Measurements from ENCODE around the gene PMF1.
"Not testable (repeated sequence)": the region's sequence is repeated elsewhere in the genome, so short reads cannot be mapped to it uniquely, and the experiment has no call there.

Gene PMF1

GRCh38 chr1:156198831-156199349, 13.9 kb upstream of the PMF1 start:
- no peak for DNase-seq

DNA sequence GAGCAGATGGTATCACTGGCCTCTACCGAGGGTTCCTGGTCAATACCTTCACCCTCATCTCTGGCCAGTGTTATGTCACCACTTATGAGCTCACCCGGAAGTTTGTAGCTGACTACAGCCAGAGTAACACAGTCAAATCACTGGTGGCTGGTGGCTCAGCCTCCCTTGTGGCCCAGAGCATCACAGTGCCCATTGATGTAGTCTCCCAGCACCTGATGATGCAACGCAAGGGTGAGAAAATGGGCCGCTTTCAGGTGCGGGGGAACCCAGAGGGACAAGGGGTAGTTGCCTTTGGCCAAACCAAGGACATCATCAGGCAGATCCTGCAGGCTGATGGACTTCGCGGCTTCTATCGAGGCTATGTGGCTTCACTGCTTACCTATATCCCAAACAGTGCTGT, 12.8 kb upstream of the PMF1 start:
- no peak for DNase-seq

DNA sequence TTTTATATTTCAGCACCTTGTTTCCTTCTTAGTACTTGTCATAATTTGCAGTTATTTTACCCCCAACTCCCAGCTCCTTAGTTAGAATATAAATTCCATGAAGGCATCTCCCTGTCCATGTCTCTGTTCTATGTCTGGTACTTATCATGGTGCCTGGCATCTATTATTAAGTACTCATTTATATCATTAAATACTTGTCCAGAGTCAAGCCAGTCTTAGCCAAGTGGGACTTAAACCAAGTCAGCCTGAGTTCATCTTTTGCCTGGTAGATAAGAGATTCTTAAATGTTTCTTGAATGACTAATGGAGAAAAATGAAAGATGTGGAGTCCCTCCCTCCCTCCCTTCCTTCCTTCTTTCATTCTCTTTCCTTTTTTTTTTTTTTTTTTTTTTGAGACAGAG, 9.5 kb upstream of the PMF1 start:
- no peak for DNase-seq

GRCh38 chr1:156204686-156205085, 8.1 kb upstream of the PMF1 start:
- DNase-seq: no peak

- no peak for DNase-seq
Observed at GRCh38 chr1:156211243-156211642, 1.6 kb upstream of the PMF1 start.

GRCh38 chr1:156212130-156212529, 677 bp upstream of the PMF1 start:
- DNase-seq: no peak

DNA sequence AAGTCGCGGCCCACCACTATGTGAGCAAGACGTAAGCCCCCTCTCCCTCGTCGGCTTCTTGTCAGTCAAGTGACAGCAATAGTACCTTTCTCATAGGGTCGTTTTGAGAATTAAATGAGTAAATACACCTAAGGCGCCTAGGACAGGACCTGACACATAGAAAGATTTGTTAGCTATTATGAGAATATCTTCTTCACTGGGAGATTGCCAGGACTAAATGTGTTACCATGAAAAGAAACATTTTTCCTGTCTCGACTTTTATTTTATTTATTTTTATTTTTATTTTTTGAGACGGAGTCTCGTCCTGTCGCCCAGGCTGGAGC, 798 bp downstream of the PMF1 start:
- no peak for DNase-seq

GRCh38 chr1:156214024-156214748, 1.4 kb downstream of the PMF1 start:
- DNase-seq: no peak

DNA sequence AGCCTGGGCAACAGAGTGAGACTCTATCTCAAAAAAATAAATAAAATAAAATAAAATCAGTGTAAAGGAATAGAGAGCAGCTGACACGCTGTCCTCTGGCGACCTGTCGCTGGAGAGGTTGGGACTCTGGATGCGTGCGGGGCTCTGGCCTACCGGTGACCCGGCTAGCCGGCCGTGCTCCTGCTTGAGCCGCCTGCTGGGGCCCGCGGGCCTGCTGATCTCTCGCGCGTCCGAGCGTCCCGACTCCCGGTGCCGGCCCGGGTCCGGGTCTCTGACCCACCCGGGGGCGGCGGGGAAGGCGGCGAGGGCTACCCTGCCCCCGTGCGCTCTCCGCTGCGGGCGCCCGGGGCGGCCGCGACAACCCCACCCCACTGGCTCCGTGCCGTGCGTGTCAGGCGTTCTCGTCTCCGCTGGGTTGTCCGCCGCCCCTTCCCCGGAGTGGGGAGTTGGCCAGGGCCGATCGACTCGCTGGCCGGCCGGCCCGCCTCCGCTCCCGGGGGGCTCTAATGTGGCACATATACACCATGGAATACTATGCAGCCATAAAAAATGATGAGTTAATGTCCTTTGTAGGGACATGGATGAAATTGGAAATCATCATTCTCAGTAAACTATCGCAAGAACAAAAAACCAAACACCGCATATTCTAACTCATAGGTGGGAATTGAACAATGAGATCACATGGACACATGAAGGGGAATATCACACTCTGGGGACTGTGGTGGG, 3.7 kb downstream of the PMF1 start:
- DNase-seq: not testable (repeated sequence)

GRCh38 chr1:156217871-156218270, 5.1 kb downstream of the PMF1 start:
- DNase-seq: no peak

- no peak for DNase-seq
Observed at GRCh38 chr1:156220226-156220625, 7.4 kb downstream of the PMF1 start.

DNA sequence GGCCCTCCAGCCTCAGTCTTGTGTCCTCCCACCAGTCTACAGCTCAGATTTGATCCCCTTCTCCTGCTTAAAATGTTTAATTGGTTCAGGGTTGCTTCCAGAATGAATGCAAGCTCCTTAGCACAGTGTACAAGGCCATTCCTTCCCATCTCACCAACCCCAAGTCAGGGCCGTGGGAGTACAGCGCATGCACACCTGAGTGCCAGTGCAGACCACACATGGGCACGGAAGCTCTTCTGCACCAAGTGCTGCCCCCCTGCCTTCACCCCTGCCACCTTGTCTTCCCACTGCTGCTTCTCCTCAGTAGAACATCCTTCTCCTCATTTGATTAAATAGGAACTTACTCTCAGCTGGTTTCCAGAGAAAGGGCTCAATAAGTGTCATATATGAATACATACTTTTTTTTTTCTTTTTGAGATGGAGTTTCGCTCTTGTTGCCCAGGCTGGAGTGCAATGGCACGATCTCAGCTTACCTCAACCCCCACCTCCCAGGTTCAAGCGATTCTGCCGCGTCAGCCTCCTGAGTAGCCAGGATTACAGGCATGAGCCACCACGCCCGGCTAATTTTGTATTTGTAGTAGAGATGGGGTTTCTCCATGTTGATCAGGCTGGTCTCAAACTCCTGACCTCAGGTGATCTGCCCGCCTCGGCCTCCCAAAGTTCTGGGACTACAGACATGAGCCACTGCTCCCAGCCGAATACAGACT, 9.3 kb downstream of the PMF1 start:
- no peak for DNase-seq

DNA sequence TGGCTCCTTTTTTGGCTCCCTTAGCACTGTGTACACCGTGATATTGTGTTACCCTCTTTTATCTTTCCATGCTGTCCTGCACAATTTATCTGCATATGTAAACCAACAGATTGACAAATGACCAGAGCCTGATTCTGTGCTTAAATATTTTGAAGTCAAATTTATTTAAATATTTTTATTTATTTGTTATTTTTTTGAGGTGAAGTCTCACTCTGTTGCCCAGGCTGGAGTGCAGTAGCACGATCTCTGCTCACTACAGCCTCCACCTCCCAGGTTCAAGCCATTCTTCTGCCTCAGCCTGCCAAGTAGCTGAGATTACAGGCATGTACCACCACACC, 12.8 kb downstream of the PMF1 start:
- no peak for DNase-seq

DNA sequence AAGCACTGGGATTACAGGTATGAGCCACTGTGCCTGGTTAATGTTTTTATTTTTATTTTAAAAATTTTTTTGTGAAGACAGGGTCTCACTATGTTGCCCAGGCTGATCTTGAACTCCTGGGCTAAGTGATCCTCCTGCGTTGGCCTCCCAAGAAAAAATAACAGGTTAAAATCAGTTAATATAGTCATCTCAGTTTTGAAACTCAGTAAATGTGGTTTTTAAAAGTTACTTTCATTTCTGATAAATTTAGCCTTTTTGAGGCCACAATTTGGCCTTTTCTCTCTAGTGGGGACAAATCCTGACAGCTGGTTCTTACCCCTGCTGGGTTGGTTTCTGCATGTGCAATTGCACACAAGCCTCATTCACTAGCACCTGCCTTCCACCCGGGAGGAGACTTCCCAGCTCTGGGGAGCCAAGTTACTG, 13.3 kb downstream of the PMF1 start:
- no peak for DNase-seq

DNA sequence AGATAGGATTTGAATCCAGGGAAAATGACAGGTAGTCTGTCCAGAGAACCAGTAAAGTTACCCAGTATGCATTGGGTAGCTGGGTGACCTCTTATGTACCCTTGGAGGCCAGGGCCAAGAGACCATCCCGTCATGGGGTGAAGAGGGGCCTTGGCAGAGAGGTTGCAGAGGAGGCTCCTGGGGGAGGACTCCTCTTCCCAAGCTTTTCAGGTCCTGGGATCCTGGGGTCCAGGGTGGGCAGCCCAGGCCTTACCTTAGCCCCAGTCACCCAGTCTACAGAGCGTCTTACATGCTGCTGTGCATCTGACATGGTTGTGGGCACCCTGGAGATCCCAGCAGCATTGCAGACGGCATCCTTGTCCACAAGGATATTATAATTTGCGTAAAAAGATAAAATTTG, 14.0 kb downstream of the PMF1 start:
- no peak for DNase-seq

DNA sequence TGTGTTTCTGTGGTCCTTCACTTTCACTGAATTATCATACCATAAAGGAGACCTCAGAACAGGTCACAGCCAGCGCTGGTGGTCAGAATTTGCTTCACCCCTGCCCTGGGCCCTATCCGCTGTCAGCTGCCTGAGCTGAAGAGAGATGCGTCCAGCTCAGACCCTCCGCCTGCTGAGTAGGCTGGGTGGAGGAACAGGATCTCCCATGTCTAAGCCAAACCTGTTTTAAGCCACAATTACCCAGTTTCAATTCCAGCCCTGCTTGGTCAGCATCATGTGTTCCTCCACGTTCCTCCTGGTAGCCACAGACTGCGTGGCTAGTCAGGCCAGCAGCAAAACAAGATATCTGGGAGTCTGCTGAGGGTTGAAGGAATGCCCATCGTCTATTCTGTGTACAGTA, 15.7 kb downstream of the PMF1 start:
- DNase-seq: no peak

GRCh38 chr1:156229809-156230472, 17.1 kb downstream of the PMF1 start:
- DNase-seq: no peak

DNA sequence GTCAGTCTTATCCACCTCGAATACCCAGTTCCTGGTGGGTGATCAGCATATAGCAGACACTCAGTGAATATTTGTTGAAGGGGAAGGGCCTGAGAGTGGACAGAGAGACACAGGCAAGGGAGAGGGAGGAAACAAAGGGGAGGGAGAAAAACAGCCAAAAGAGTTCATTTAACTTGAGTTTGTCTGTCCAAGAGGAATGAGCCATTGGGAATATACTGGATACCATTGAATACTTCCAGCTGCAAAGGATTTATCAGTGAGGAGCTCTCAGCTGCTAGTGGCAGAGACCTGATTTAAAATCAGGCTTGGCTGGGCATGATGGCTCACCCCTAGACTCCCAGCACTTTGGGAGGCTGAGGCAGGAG, 17.6 kb downstream of the PMF1 start:
- DNase-seq: no peak

GRCh38 chr1:156232201-156232894, 19.5 kb downstream of the PMF1 start:
- DNase-seq: no peak

DNA sequence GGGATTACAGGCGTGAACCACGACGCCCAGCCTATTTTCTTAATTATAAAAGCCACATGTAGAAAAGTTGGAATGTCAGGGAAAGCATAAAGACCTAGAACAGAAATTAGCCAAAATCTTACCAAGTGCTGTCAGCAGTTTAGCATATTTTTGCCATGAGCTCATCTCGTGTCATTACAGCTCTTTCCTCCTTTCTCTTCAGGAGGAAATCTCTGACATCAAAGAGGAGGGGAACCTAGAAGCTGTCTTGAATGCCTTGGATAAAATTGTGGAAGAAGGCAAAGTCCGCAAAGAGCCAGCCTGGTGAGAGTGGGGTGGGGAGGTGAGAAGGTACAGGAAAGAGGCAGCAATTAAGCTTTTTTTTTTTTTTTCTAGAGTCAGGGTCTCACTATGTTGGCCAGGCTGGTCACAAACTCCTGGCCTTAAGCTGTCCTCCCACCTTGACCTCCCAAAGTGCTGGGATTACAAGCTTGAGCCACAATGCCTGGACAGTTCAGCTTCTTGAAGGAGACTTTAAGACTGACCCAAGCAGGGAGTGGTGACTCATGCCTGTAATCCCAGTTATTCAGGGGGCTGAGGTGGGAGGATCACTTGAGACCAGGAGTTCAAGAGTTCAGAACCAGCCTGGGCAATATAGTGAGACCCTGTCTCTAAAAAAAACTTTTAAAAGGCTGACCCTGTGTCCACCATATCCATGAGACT, 20.8 kb downstream of the PMF1 start:
- no peak for DNase-seq

DNA sequence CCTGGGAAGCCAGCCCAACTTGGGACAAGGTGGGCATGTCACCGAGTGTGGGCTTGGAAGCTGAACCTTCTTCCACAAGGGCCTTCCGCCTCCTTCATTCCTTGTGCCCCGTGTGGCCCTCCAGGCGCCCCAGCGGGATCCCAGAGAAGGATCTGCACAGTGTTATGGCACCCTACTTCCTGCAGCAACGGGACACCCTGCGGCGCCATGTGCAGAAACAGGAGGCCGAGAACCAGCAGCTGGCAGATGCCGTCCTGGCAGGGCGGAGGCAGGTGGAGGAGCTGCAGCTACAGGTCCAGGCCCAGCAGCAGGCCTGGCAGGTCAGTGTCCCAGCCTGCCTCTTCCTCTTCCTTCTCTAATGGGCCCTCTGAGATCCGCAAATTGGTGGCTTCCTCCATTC, 23.4 kb downstream of the PMF1 start:
- DNase-seq: no peak

DNA sequence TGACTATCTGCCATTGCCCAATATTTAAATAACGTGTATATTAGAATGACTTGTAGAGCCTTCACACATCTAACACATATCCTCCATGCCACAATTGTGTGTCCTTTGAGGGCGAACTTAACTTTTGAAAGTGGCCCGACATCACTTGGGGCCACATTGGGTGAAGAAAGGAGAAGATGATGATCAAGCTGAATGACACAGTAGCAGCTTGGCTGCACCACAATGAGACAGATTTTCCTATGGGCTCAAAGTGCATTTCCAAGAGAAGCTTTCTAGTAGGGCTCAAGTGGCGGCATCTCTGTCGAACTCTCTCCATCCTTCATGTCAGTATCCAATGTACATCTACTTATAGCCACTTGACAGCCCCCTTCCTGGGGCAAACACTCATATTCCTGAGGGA, 25.4 kb downstream of the PMF1 start:
- DNase-seq: no peak

All from stimulated activated CD4-positive, alpha-beta T cell treated with anti-CD3 and anti-CD28 coated beads, Interleukin-12 subunit alpha, Interleukin-12 subunit beta, amount 100 ng/mL, for 4 hours (primary cell).